HCT116 (cell line): ENCODE measurements around the gene CGNL1. TPM values are rescaled to one million over a fixed set of nuclear protein-coding genes. Genes with fewer than 3 reads are reported as not detected.

Source experiments
- ATAC-seq: fragments of 200-7000 bp; cut with Tn5 transposase; 2 replicates; pipeline ENCODE4 v1.9.1; 2020; ENCODE audit warnings: mild to moderate bottlenecking, moderate library complexity
- BruUV-seq: library from RNA; stranded (reverse); fragments of 400-500 nt; replicated peaks from 2 replicates; lab custom pipeline; 2021; lab: Mats Ljungman, UMichigan
- CTCF ChIA-PET: fragments of 300-600 bp; sonication (Branson Sonifier 250); formaldehyde crosslinking; loops from one replicate; lab custom pipeline; 2021; ENCODE audit warnings: antibody characterized with exemption; lab: Charles Lee
- POLR2A ChIA-PET: fragments of 300-600, 350-600 bp; sonication (Branson Sonifier 250); formaldehyde crosslinking; loops from one replicate; lab custom pipeline; 2021; ENCODE audit warnings: antibody characterized with exemption; lab: Charles Lee
- RAD21 ChIA-PET, 2 experiments: fragments of 300-600 bp; sonication (Branson Sonifier 250); formaldehyde crosslinking; loops; one replicate each; lab custom pipeline; 2023; ENCODE audit warnings: low total read pairs in 2 of 2; ENCODE audit not compliant: uncharacterized antibody in 2 of 2, unreplicated experiment in 2 of 2, low non-redundant PET in 1 of 2; lab: Charles Lee
- DNase-seq: peaks from one replicate; pipeline ENCODE4 v3.0.0-alpha.2; 2010; ENCODE audit warnings: low read depth, low spot score
- H2AFZ ChIP-seq: fragments of 200-600 bp; shearing (Covaris generic), sonication (generic); 2 replicates; pipeline ENCODE4 v1.6.1; 2017; ENCODE audit warnings: low read depth, mixed run types, mixed read lengths, antibody characterized with exemption, low read length; ENCODE audit not compliant: poor library complexity, severe bottlenecking
- H3K27ac ChIP-seq: 2 replicates; pipeline ENCODE4 v1.5.1; 2012; ENCODE audit warnings: low read depth, low read length
- H3K27me3 ChIP-seq: fragments of 200-600 bp; sonication (generic); 2 replicates; pipeline ENCODE4 v1.6.1; 2016; ENCODE audit warnings: mixed run types, low read length, mixed read lengths; ENCODE audit not compliant: insufficient read depth
- H3K36me3 ChIP-seq, 2 experiments: fragments of 200-500 bp in 1 of 2; fragments of 200-600 bp in 1 of 2; sonication (Bioruptor generic) in 1 of 2; sonication (generic) in 1 of 2; 2 replicates each; pipeline versions ENCODE4 v1.5.1 to v1.6.1; 2014 to 2016; ENCODE audit warnings: low read length in 2 of 2, inconsistent platforms in 1 of 2, mixed read lengths in 1 of 2, mixed run types in 1 of 2; ENCODE audit not compliant: insufficient read depth in 2 of 2, control insufficient read depth in 1 of 2
- H3K4me1 ChIP-seq, 2 experiments: fragments of 200-600 bp in 1 of 2; sonication (generic) in 1 of 2; 2 replicates each; pipeline versions ENCODE4 v1.5.1 to v1.6.1; 2012 to 2017; ENCODE audit warnings: low read length in 2 of 2, inconsistent platforms in 1 of 2, mild to moderate bottlenecking in 1 of 2, mixed read lengths in 1 of 2, mixed run types in 1 of 2, moderate library complexity in 1 of 2; ENCODE audit not compliant: insufficient read depth in 2 of 2, control insufficient read depth in 1 of 2
- H3K4me2 ChIP-seq: fragments of 200-600 bp; sonication (generic); 2 replicates; pipeline ENCODE4 v1.6.1; 2017; ENCODE audit warnings: mixed run types, low read length, mixed read lengths
- H3K4me3 ChIP-seq, 2 experiments: fragments of 200-600 bp in 1 of 2; sonication (generic) in 1 of 2; replicated peaks in 1 of 2; 2 replicates each; pipeline ENCODE4 v1.5.1; 2011 to 2016; ENCODE audit warnings: low read length in 2 of 2, control low read depth in 1 of 2, low read depth in 1 of 2, mild to moderate bottlenecking in 1 of 2, mixed read lengths in 1 of 2, mixed run types in 1 of 2
- H3K79me2 ChIP-seq: fragments of 200-600 bp; sonication (generic); 2 replicates; pipeline ENCODE4 v1.6.1; 2017; ENCODE audit warnings: mild to moderate bottlenecking, mixed run types, low read length, moderate library complexity, mixed read lengths; ENCODE audit not compliant: insufficient read depth
- H3K9ac ChIP-seq: fragments of 200-600 bp; sonication (generic); 2 replicates; pipeline ENCODE4 v1.6.1; 2016; ENCODE audit warnings: low read length, mixed read lengths
- H3K9me2 ChIP-seq: fragments of 200-600 bp; sonication (generic), shearing (Covaris generic); 2 replicates; pipeline ENCODE4 v1.6.1; 2017; ENCODE audit warnings: mixed run types, mild to moderate bottlenecking, moderate library complexity; ENCODE audit not compliant: insufficient read depth
- H3K9me3 ChIP-seq, 2 experiments: fragments of 200-500 bp in 1 of 2; fragments of 200-600 bp in 1 of 2; sonication (Bioruptor generic) in 1 of 2; sonication (generic) in 1 of 2; 2 replicates each; pipeline ENCODE4 v1.6.1; 2014 to 2017; ENCODE audit warnings: low read length in 2 of 2, mixed read lengths in 2 of 2, inconsistent platforms in 1 of 2, low read depth in 1 of 2, mild to moderate bottlenecking in 1 of 2, mixed run types in 1 of 2, moderate library complexity in 1 of 2; ENCODE audit not compliant: control insufficient read depth in 1 of 2, insufficient read depth in 1 of 2
- H4K20me1 ChIP-seq: fragments of 200-600 bp; sonication (generic), shearing (Covaris generic); 2 replicates; pipeline ENCODE4 v1.6.1; 2017; ENCODE audit warnings: mixed run types, mild to moderate bottlenecking, moderate library complexity; ENCODE audit not compliant: insufficient read depth
- CTCF ChIP-seq, 3 experiments: fragments of 200-600 bp in 1 of 3; sonication (generic) in 1 of 3; IDR thresholded peaks in 2 of 3; conservative IDR thresholded peaks in 1 of 3; 2 replicates each; pipeline ENCODE4 v1.5.1; 2012 to 2017; ENCODE audit warnings: low read depth in 2 of 3, low read length in 2 of 3, antibody characterized with exemption in 1 of 3, borderline replicate concordance in 1 of 3, control low read depth in 1 of 3, mild to moderate bottlenecking in 1 of 3, mixed read lengths in 1 of 3, mixed run types in 1 of 3, moderate library complexity in 1 of 3; ENCODE audit not compliant: insufficient read depth in 1 of 3
- ELF1 ChIP-seq: IDR thresholded peaks from 2 replicates; pipeline ENCODE4 v1.6.1; 2012; ENCODE audit warnings: low read depth, borderline replicate concordance
- EZH2phosphoT487 ChIP-seq: fragments of 200-600 bp; IDR thresholded peaks from 2 replicates; pipeline ENCODE4 v1.6.1; 2018; ENCODE audit warnings: antibody characterized with exemption, borderline replicate concordance
- POLR2A ChIP-seq: IDR thresholded peaks from 2 replicates; pipeline ENCODE4 v1.7.0; 2011; ENCODE audit warnings: borderline replicate concordance; ENCODE audit not compliant: insufficient read depth, insufficient read length; ENCODE audit errors: extremely low read depth
- POLR2AphosphoS5 ChIP-seq: IDR thresholded peaks from 2 replicates; pipeline ENCODE4 v1.6.1; 2011; ENCODE audit warnings: mild to moderate bottlenecking, low read depth, low read length, moderate library complexity
- RAD21 ChIP-seq: IDR thresholded peaks from 2 replicates; pipeline ENCODE4 v1.6.1; 2012; ENCODE audit warnings: low read depth, mild to moderate bottlenecking
- SIN3A ChIP-seq: IDR thresholded peaks from 2 replicates; pipeline ENCODE4 v1.6.1; 2012; ENCODE audit warnings: low read depth
- YY1 ChIP-seq: IDR thresholded peaks from 2 replicates; pipeline ENCODE4 v1.6.1; 2011; ENCODE audit warnings: low read length, low read depth, moderate library complexity, mild to moderate bottlenecking; ENCODE audit not compliant: insufficient replicate concordance; ENCODE audit errors: extremely low read depth
- ZBTB33 ChIP-seq: IDR thresholded peaks from 2 replicates; pipeline ENCODE4 v1.6.1; 2011; ENCODE audit warnings: mild to moderate bottlenecking, low read length, moderate library complexity; ENCODE audit not compliant: insufficient replicate concordance; ENCODE audit errors: extremely low read depth
- ZFX ChIP-seq: fragments of 450-650 bp; IDR thresholded peaks from 2 replicates; pipeline ENCODE4 v1.6.1; 2017
- ZNF274 ChIP-seq: fragments of 200-500 bp; sonication (Bioruptor generic); IDR thresholded peaks from 2 replicates; pipeline ENCODE4 v1.6.1; 2014; ENCODE audit warnings: mild to moderate bottlenecking, low read depth, low read length, inconsistent platforms
- intact Hi-C: fragments of 100-400 bp; cut with micrococcal nuclease; formaldehyde crosslinking; loops from 2 replicates; pipeline ENCODE4 v1.10.0; 2022
- total RNA-seq: library from RNA; stranded (reverse); gene quantifications from one replicate; pipeline ENCODE4 v1.2.1, GENCODE V29; 2021; ENCODE audit not compliant: unreplicated experiment
- TF ChIP-seq, protein P1 (sequence below): IDR thresholded peaks from 2 replicates; pipeline ENCODE4 v1.6.1; 2012
- TF ChIP-seq, protein P2 (sequence below): IDR thresholded peaks from 2 replicates; pipeline ENCODE4 v1.6.1; 2012; ENCODE audit warnings: low read depth

The CGNL1 gene
- total RNA-seq, 1 experiment from 2014 or later = 2.2 TPM

DNA sequence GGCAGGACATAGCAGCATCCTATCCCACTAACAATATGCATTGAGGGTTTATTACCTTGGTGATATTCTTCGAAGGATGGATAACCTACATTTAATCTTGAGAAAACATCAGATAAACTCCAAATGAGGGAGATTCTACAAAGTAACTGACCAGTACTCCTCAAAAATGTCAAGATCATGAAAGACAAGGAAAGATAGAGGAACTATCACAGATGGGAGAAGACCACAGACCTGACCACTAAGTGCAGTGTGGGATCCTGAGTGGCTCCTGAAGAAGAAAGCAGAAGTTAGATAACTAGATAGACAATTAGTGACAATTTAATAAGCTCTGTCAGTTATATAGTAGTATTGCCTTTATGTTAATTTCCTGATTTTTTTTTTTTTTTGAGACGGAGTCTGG is 17.7 kb upstream of the CGNL1 start:
- H3K79me2 ChIP-seq = no peaks in the 10 kb centered on the region
- no peak overlapping the region for H3K4me3 ChIP-seq
- BruUV-seq = no TSS peak
- ATAC-seq = no peak
- H3K4me2 ChIP-seq = no peak overlapping the region
- CTCF ChIA-PET = no interaction called here
- TF ChIP-seq ELF1 (no peak), SIN3A (no peak), CTCF (IDR thresholded peaks at IDR 0.05 in 2 of 3, conservative IDR thresholded peaks at IDR 0.05 in 1 of 3; ENCODE audit: borderline replicate concordance in 1 of 3, insufficient read depth in 1 of 3, low read depth in 2 of 3, low read length in 2 of 3) (no peak), RAD21 (no peak), POLR2AphosphoS5 (no peak), ZFX (no peak), ZNF274 (no peak), ZBTB33 (no peak), POLR2A (no peak), YY1 (no peak), EZH2phosphoT487 (no peak)
- TF ChIP-seq, protein P1, sequence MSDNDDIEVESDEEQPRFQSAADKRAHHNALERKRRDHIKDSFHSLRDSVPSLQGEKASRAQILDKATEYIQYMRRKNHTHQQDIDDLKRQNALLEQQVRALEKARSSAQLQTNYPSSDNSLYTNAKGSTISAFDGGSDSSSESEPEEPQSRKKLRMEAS = no peak
- TF ChIP-seq, protein P2, sequence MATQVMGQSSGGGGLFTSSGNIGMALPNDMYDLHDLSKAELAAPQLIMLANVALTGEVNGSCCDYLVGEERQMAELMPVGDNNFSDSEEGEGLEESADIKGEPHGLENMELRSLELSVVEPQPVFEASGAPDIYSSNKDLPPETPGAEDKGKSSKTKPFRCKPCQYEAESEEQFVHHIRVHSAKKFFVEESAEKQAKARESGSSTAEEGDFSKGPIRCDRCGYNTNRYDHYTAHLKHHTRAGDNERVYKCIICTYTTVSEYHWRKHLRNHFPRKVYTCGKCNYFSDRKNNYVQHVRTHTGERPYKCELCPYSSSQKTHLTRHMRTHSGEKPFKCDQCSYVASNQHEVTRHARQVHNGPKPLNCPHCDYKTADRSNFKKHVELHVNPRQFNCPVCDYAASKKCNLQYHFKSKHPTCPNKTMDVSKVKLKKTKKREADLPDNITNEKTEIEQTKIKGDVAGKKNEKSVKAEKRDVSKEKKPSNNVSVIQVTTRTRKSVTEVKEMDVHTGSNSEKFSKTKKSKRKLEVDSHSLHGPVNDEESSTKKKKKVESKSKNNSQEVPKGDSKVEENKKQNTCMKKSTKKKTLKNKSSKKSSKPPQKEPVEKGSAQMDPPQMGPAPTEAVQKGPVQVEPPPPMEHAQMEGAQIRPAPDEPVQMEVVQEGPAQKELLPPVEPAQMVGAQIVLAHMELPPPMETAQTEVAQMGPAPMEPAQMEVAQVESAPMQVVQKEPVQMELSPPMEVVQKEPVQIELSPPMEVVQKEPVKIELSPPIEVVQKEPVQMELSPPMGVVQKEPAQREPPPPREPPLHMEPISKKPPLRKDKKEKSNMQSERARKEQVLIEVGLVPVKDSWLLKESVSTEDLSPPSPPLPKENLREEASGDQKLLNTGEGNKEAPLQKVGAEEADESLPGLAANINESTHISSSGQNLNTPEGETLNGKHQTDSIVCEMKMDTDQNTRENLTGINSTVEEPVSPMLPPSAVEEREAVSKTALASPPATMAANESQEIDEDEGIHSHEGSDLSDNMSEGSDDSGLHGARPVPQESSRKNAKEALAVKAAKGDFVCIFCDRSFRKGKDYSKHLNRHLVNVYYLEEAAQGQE = no peak
- no peak overlapping the region for H3K27ac ChIP-seq
- POLR2A ChIA-PET = no interaction called here
- H3K9ac ChIP-seq = no peak overlapping the region
- intact Hi-C loops = no loop called here
- no peaks in the 10 kb centered on the region for H3K36me3 ChIP-seq
- no peaks in the 10 kb centered on the region; the same call in 1 of the 2 replicates for H3K9me2 ChIP-seq
- no peaks in the 10 kb centered on the region for H3K9me3 ChIP-seq
- DNase-seq = no peak
- no peaks in the 10 kb centered on the region for H4K20me1 ChIP-seq
- no peak overlapping the region for H2AFZ ChIP-seq
- no peaks in the 10 kb centered on the region for H3K27me3 ChIP-seq
- H3K4me1 ChIP-seq = no peaks in the 10 kb centered on the region
- RAD21 ChIA-PET = no interaction called here
